ENCODE data around the gene TMEM245.

DNA sequence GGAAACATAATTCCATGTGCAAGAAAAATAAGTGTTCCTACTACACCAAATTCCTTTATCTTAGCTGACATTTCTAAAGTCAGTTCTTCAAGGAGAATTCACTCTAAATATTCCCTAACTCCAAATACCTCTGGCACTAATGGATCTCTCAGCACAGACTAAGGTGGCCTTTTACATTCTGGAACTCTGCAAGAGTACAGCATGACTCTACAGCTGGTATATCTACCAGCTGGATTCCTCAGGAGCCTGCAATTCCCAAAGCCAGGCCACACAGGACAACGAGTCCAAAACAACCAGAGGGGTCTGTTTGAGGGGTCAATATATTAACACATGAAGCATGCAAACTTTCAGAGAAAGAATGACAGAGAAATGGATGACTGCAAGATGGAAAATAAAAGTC lies 27.2 kb downstream of the TMEM245 start:
- TF ChIP-seq, protein P1, sequence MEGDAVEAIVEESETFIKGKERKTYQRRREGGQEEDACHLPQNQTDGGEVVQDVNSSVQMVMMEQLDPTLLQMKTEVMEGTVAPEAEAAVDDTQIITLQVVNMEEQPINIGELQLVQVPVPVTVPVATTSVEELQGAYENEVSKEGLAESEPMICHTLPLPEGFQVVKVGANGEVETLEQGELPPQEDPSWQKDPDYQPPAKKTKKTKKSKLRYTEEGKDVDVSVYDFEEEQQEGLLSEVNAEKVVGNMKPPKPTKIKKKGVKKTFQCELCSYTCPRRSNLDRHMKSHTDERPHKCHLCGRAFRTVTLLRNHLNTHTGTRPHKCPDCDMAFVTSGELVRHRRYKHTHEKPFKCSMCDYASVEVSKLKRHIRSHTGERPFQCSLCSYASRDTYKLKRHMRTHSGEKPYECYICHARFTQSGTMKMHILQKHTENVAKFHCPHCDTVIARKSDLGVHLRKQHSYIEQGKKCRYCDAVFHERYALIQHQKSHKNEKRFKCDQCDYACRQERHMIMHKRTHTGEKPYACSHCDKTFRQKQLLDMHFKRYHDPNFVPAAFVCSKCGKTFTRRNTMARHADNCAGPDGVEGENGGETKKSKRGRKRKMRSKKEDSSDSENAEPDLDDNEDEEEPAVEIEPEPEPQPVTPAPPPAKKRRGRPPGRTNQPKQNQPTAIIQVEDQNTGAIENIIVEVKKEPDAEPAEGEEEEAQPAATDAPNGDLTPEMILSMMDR (conservative IDR thresholded peaks at IDR 0.05; ENCODE audit: low read depth, low read length) = no peak
- TF ChIP-seq EZH2 (IDR thresholded peaks at IDR 0.05; ENCODE audit: borderline replicate concordance, low read depth, low read length, poor library complexity, severe bottlenecking) = no peak
